ENCODE measurements around the gene CAMK1D.

The CAMK1D gene

GRCh38 chr10:12500381-12501303 lies 151.3 kb downstream of the CAMK1D start:
- DNase-seq = no peak

DNA sequence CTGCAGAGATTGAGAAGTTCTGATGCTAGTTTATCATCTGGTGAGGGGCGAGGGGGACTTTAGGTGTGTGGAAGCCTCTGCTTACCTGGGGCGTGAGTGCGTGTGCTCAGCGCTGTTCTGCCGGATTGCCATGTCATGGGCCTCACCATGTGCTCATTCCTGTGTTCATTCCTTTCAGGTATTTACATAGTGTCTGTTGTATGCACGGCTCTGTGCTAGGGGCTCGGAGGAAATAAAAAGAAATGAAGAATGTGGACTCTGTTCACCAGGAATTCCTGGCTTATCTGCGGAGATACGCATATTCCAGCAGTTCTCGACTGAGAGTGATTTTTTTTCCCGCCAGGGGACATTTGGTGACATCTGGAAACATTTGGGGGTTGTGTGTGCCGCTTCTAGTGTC lies 152.0 kb downstream of the CAMK1D start:
- DNase-seq = no peak

DNA sequence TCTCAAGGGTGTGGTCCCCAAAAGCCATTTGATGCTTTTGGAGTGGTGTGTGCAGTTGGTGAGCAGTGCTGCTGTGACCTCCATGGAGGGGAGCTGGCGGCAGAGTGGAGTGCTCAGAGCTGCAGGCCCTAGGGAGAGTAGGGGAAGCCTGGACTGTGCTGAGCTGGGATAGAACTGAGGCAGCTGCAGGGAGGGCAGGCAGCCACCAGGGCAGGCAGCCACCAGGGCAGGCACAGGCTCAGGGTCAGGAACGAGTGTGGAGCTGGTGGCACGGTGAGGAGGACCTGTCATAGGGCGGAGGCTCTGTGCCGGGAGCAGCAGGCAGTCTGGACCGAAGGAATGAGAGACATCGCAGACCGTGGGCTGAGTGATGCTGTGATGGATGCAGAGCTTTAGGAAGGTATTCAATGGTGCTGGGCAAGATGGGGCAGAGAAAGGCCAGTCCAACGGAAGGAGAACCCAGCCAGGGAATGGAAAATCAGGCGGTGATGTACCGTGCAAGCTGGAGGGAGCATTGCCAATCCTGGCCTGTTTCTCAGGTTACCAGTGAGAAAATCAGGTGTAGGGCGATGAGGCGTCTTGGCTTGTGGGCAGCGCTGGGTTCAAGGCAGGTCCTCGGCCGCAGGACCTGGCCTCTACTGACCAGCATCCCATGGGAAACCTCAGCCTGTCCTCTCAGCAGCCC lies 152.6 kb downstream of the CAMK1D start:
- DNase-seq = no peak

DNA sequence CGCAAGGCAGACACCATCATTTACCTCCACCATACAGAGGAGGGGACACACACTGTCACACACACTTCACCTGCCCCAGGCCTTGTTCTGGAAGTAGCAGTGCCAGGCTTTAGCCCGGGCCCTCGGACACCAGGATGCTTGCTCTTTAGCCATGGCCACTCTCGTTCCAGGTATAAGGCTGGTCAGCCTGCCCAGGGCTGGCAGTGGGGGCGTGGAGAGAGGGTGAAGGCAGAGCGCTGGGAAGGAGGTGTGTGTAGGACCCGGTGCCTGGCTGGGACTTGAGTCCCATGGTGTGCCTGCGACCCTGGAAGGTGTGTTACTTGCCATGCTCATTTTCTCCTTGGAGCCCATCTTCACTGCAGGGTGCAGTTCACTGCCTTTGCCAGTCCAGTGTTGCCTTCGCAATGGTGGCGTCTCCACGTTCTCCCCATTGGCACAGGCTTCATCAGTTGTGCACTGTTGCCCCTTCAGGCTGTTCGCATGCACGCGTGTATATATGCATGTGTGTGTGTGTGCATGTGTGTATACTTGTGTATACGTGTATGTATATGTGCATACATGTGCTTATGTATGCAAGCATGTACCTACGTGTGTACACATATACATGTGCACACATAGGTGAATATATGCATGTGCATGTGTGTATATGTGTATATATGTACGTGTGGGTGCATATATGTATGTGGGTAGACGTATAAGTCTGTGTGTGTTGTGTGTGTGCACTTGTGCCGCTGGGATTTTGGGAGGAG lies 153.4 kb downstream of the CAMK1D start:
- no peak for DNase-seq

- DNase-seq = no peak
These were observed 154.0 kb downstream of the CAMK1D start for GRCh38 chr10:12503311-12503710.

GRCh38 chr10:12504176-12504575 lies 154.8 kb downstream of the CAMK1D start:
- no peak for DNase-seq

GRCh38 chr10:12504628-12505027 lies 155.3 kb downstream of the CAMK1D start:
- DNase-seq = no peak

DNA sequence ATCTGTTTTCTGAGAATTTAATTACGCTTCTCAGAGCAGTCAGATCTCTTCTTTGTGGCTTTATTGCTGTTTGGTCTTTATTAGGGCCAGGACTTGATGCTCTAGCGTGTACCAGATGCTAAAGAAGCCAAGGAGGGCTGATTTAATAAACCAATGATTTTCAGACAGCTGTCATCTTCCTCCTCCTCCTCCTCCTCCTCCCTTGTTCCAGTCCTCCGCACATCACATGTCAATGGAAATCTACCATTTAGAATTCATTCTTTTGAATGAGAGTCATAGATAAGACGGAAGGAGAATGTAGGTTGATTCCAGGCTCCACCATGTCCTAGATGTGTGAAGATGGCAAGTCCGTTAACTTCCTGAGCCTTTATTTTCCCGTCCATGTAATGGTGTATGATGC lies 156.3 kb downstream of the CAMK1D start:
- DNase-seq = no peak

GRCh38 chr10:12507165-12507850 lies 158.0 kb downstream of the CAMK1D start:
- no peak for DNase-seq

GRCh38 chr10:12508165-12508564 lies 158.8 kb downstream of the CAMK1D start:
- no peak for DNase-seq

- DNase-seq = no peak
These were observed 159.9 kb downstream of the CAMK1D start for GRCh38 chr10:12509016-12509793.

DNA sequence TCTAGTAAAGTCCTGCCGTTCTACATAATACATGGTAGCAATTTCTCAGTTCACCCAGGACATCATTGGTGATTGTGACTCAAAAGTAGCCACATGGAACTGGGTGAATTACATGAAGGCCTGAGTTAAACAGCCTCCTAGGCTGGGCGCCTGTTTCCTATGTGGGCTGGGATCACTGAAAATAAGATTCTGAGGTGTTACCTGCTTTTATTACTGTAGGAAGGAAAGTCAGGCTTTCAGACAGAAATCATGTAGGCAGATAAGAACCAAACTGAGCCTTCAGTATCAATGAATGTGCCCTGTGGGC lies 160.4 kb downstream of the CAMK1D start:
- no peak for DNase-seq

DNA sequence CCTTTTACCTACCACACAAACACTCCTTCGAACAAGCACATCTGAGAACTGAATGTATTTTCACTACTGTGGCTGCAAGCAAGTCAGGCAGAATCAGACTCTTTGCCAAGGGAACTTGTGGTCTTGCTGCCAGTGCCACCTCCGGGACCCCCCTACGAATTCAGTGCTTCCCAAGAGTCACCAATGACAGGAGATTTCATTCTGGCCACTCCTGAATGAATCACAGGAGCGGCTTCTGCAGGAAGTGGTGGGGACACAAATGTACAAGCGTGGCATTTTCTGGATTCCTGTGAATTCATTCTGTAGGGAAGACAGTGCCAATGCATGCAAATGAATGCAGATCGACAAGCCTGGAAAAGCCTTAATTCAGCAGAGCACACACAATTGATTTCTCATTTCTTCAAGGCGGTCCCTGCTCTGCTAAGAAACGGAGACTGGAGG lies 161.2 kb downstream of the CAMK1D start:
- DNase-seq = no peak

DNA sequence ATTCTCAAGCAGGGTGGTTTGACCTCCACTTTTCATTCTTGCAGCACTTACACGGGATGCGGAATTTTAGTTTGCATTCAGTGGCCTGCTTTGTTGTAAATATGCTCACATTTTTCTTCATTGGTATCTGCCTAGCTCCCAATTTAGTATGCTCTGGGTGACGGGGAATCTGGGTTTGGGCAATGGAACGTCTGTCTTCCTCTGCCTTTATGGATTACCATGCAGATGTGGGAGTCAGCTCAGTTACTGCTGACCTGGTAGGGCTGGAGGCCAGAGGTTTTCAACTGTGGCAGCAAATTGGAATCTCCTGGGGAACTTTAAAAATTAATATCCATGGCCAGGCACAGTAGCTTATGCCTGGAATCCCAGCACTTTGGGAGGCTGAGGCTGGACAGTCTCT lies 161.6 kb downstream of the CAMK1D start:
- no peak for DNase-seq

GRCh38 chr10:12511651-12512050 lies 162.3 kb downstream of the CAMK1D start:
- no peak for DNase-seq

GRCh38 chr10:12512332-12513002 lies 163.1 kb downstream of the CAMK1D start:
- no peak for DNase-seq

DNA sequence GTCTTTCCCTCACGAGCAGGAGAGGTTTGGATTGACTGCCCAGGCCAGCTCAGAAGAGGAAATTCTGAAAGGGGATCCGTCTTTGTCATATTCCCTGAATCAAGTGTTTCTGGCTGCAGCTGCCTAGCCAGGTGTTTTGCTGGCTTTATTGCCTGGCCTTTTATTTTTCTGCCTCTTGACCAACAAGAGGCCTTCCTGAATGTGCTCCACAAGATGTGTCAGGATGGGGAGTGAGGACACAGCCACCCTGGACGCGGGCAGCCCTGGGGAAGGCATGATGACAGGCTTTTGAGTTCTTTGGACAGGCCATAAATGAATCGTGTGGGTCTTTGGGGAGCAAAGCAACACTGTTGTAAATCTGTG lies 163.6 kb downstream of the CAMK1D start:
- no peak for DNase-seq

- DNase-seq = no peak
These were observed 164.7 kb downstream of the CAMK1D start for GRCh38 chr10:12513775-12514673.

GRCh38 chr10:12518024-12518423 lies 168.7 kb downstream of the CAMK1D start:
- no peak for DNase-seq

GRCh38 chr10:12521423-12521822 lies 172.1 kb downstream of the CAMK1D start:
- DNase-seq = no peak

GRCh38 chr10:12526311-12526710 lies 177.0 kb downstream of the CAMK1D start:
- DNase-seq = no peak
